ENCODE data around the gene NCAM1. TPM values are rescaled to one million over a fixed set of nuclear protein-coding genes. Genes with fewer than 3 reads are reported as not detected.
A peak's percentile ranks its signal among the peaks of the same experiment; 100 is the strongest.

The NCAM1 gene
- total and polyA plus RNA-seq, 2 experiments from 2014 or later = 0.76 to 1.6 TPM

- H3K4me1 ChIP-seq (ENCODE audit: insufficient read depth) = 0 out of 2 replicates have a peak, but pooled peaks cover 3% of the 10 kb centered on the region
- H3F3A ChIP-seq (replicated peaks; ENCODE audit: low read depth) = no peaks in the 10 kb centered on the region
- no peak overlapping the region for H3K27ac ChIP-seq (ENCODE audit: low read depth)
- no peaks in the 10 kb centered on the region for H3K27me3 Mint-ChIP-seq (ENCODE audit: insufficient read depth, low read depth, poor library complexity)
- TF ChIP-seq EZH2phosphoT487 (IDR thresholded peaks at IDR 0.05; ENCODE audit: unreplicated experiment) (no peak), STAT1 (IDR thresholded peaks at IDR 0.05; ENCODE audit: unreplicated experiment) (no peak)
- H3K4me3 Mint-ChIP-seq = no peak overlapping the region
- peaks cover 15% of the 10 kb centered on the region for H3K4me1 Mint-ChIP-seq
- H3K36me3 Mint-ChIP-seq (ENCODE audit: low read depth) = no peaks in the 10 kb centered on the region
- DNase-seq (ENCODE audit: low spot score) (no peak), ATAC-seq (no peak)
- no peak overlapping the region for H3K4me3 ChIP-seq
- H3K27ac Mint-ChIP-seq = no peak overlapping the region
- H3K4me2 ChIP-seq = no peak overlapping the region
- no peaks in the 10 kb centered on the region for H3K79me2 ChIP-seq (replicated peaks; ENCODE audit: insufficient read depth)
- no peaks in the 10 kb centered on the region for H3K9me3 Mint-ChIP-seq
- no peaks in the 10 kb centered on the region for H3K9me2 ChIP-seq (ENCODE audit: insufficient read depth)
- H2AFZ ChIP-seq = no peak overlapping the region
- no peaks in the 10 kb centered on the region for H4K20me1 ChIP-seq (replicated peaks; ENCODE audit: insufficient read depth)
- H3K27me3 ChIP-seq (ENCODE audit: insufficient read depth) = no peaks in the 10 kb centered on the region
- H3K36me3 ChIP-seq (ENCODE audit: insufficient read depth) = no peaks in the 10 kb centered on the region
Observed at GRCh38 chr11:113251281-113251680, 290.1 kb downstream of the NCAM1 start.

- H3K4me3 ChIP-seq = no peak overlapping the region
- H3F3A ChIP-seq (replicated peaks; ENCODE audit: low read depth) = no peaks in the 10 kb centered on the region
- H3K27ac ChIP-seq (ENCODE audit: low read depth) = no peak overlapping the region
- H3K36me3 ChIP-seq (ENCODE audit: insufficient read depth) = no peaks in the 10 kb centered on the region
- H3K36me3 Mint-ChIP-seq (ENCODE audit: low read depth) = no peaks in the 10 kb centered on the region
- no peaks in the 10 kb centered on the region for H3K79me2 ChIP-seq (replicated peaks; ENCODE audit: insufficient read depth)
- H2AFZ ChIP-seq = peak overlapping the region; percentile 38; the same call in 1 of the 2 replicates
- no peaks in the 10 kb centered on the region for H3K27me3 ChIP-seq (ENCODE audit: insufficient read depth)
- no peaks in the 10 kb centered on the region for H3K9me2 ChIP-seq (ENCODE audit: insufficient read depth)
- H4K20me1 ChIP-seq (replicated peaks; ENCODE audit: insufficient read depth) = no peaks in the 10 kb centered on the region
- H3K9me3 Mint-ChIP-seq = no peaks in the 10 kb centered on the region
- peaks cover 7% of the 10 kb centered on the region; the same call in 2 of the 3 replicates for H3K4me1 Mint-ChIP-seq
- no peaks in the 10 kb centered on the region for H3K27me3 Mint-ChIP-seq (ENCODE audit: insufficient read depth, low read depth, poor library complexity)
- H3K4me2 ChIP-seq = no peak overlapping the region
- no peak overlapping the region for H3K27ac Mint-ChIP-seq
- H3K4me3 Mint-ChIP-seq = no peak overlapping the region
- DNase-seq (ENCODE audit: low spot score) = no peak
- H3K4me1 ChIP-seq (ENCODE audit: insufficient read depth) = 0 out of 2 replicates have a peak, but pooled peaks cover 3% of the 10 kb centered on the region
- ATAC-seq = no peak
- TF ChIP-seq ZNF114 (CRISPR knock-in tag; IDR thresholded peaks at IDR 0.05) (no peak), ETS1 (IDR thresholded peaks at IDR 0.05) (no peak), EZH2 (IDR thresholded peaks at IDR 0.05; ENCODE audit: low read depth, unreplicated experiment) (no peak), STAT1 (IDR thresholded peaks at IDR 0.05; ENCODE audit: unreplicated experiment) (no peak), POLR2AphosphoS5 (IDR thresholded peaks at IDR 0.05; ENCODE audit: low read depth) (no peak), NANOG (IDR thresholded peaks at IDR 0.05; ENCODE audit: borderline replicate concordance) (no peak), REST (IDR thresholded peaks at IDR 0.05; ENCODE audit: unreplicated experiment) (no peak), CTCF (conservative IDR thresholded peaks at IDR 0.05; ENCODE audit: low read depth in 2 of 2) (no peak), JUNB (IDR thresholded peaks at IDR 0.05; ENCODE audit: unreplicated experiment) (no peak), ZNF331 (CRISPR knock-in tag; IDR thresholded peaks at IDR 0.05; ENCODE audit: low read depth) (no peak)
Observed at GRCh38 chr11:113253406-113253805, 292.2 kb downstream of the NCAM1 start.
